Measurements from ENCODE around the gene MOV10L1. TPM values are rescaled to one million over a fixed set of nuclear protein-coding genes. Genes with fewer than 3 reads are reported as not detected.

The MOV10L1 gene
- total and polyA plus RNA-seq, 2 experiments from 2014 or later = 0.73 to 1.8 TPM

GRCh38 chr22:50078761-50079160 lies 11.0 kb upstream of the MOV10L1 start:
- H3K27ac Mint-ChIP-seq = no peak overlapping the region
- no peak overlapping the region for H3K4me2 ChIP-seq
- H3K9me2 ChIP-seq (ENCODE audit: insufficient read depth) = no peaks in the 10 kb centered on the region
- no peaks in the 10 kb centered on the region for H3F3A ChIP-seq (replicated peaks; ENCODE audit: low read depth)
- no peak for ATAC-seq
- H3K4me3 Mint-ChIP-seq = no peak overlapping the region
- DNase-seq (ENCODE audit: low spot score) = no peak
- peaks cover 13% of the 10 kb centered on the region for H3K27me3 Mint-ChIP-seq (ENCODE audit: insufficient read depth, low read depth, poor library complexity)
- no peaks in the 10 kb centered on the region for H4K20me1 ChIP-seq (replicated peaks; ENCODE audit: insufficient read depth)
- H3K27ac ChIP-seq (ENCODE audit: low read depth) = no peak overlapping the region
- TF ChIP-seq ETS1 (IDR thresholded peaks at IDR 0.05) = no peak
- TF ChIP-seq JUNB (IDR thresholded peaks at IDR 0.05; ENCODE audit: unreplicated experiment) = no peak
- no peak for TF ChIP-seq EZH2 (IDR thresholded peaks at IDR 0.05; ENCODE audit: low read depth, unreplicated experiment)
- no peak for TF ChIP-seq CREB1 (CRISPR knock-in tag; IDR thresholded peaks at IDR 0.05; ENCODE audit: low read depth)
- TF ChIP-seq ZNF331 (CRISPR knock-in tag; IDR thresholded peaks at IDR 0.05; ENCODE audit: low read depth) = no peak
- no peak for TF ChIP-seq REST (IDR thresholded peaks at IDR 0.05; ENCODE audit: unreplicated experiment)
- TF ChIP-seq POLR2AphosphoS5 (IDR thresholded peaks at IDR 0.05; ENCODE audit: low read depth) = no peak
- no peak for TF ChIP-seq ZNF462 (CRISPR knock-in tag; IDR thresholded peaks at IDR 0.05)
- TF ChIP-seq EZH2phosphoT487 (IDR thresholded peaks at IDR 0.05; ENCODE audit: unreplicated experiment) = no peak
- no peak for TF ChIP-seq NANOG (IDR thresholded peaks at IDR 0.05; ENCODE audit: borderline replicate concordance)
- TF ChIP-seq STAT1 (IDR thresholded peaks at IDR 0.05; ENCODE audit: unreplicated experiment) = no peak
- TF ChIP-seq ZNF114 (CRISPR knock-in tag; IDR thresholded peaks at IDR 0.05) = no peak
- no peak for TF ChIP-seq CTCF (conservative IDR thresholded peaks at IDR 0.05; ENCODE audit: low read depth in 2 of 2)
- H3K36me3 Mint-ChIP-seq (ENCODE audit: low read depth) = no peaks in the 10 kb centered on the region
- H3K4me3 ChIP-seq = no peak overlapping the region
- no peaks in the 10 kb centered on the region for H3K79me2 ChIP-seq (replicated peaks; ENCODE audit: insufficient read depth)
- H3K36me3 ChIP-seq (ENCODE audit: insufficient read depth) = no peaks in the 10 kb centered on the region
- no peak overlapping the region; the same call in 1 of the 2 replicates for H2AFZ ChIP-seq
- H3K4me1 Mint-ChIP-seq = peaks cover 10% of the 10 kb centered on the region
- H3K27me3 ChIP-seq (ENCODE audit: insufficient read depth) = no peaks in the 10 kb centered on the region
- no peaks in the 10 kb centered on the region for H3K9me3 Mint-ChIP-seq
- no peaks in the 10 kb centered on the region for H3K4me1 ChIP-seq (ENCODE audit: insufficient read depth)

Data from GM23338 (cell line).